Endothelial cell of umbilical vein (primary cell): ENCODE data around the gene GJC3.

Experiments
- CTCF ChIP-seq, 2 donors: IDR thresholded peaks; 1 replicate in 1 of 2; 2 replicates in 1 of 2; pipeline ENCODE4 v1.5.1; 2011; ENCODE audit warnings: low read length in 2 of 2, mild to moderate bottlenecking in 2 of 2, moderate library complexity in 2 of 2, control low read depth in 1 of 2, inconsistent platforms in 1 of 2, low read depth in 1 of 2; ENCODE audit not compliant: insufficient read depth in 1 of 2; ENCODE audit errors: extremely low read depth in 1 of 2
- EZH2 ChIP-seq: IDR thresholded peaks from 2 replicates; pipeline ENCODE4 v1.6.1; 2012; ENCODE audit warnings: borderline replicate concordance, low read depth, mild to moderate bottlenecking, moderate library complexity, low read length, inconsistent platforms; ENCODE audit not compliant: severe bottlenecking
- FOS ChIP-seq: IDR thresholded peaks from 2 replicates; pipeline ENCODE4 v1.6.1; 2011; ENCODE audit warnings: mild to moderate bottlenecking, low read length, moderate library complexity, borderline replicate concordance; ENCODE audit not compliant: insufficient read depth
- GATA2 ChIP-seq: IDR thresholded peaks from 2 replicates; pipeline ENCODE4 v1.7.0; 2011; ENCODE audit warnings: low read depth, mild to moderate bottlenecking, moderate library complexity, mixed read lengths, low read length; ENCODE audit not compliant: insufficient read length, insufficient read depth
- JUN ChIP-seq: IDR thresholded peaks from 2 replicates; pipeline ENCODE4 v1.6.1; 2011; ENCODE audit warnings: borderline replicate concordance, low read depth; ENCODE audit not compliant: insufficient read length, insufficient read depth
- MAX ChIP-seq: IDR thresholded peaks from 2 replicates; pipeline ENCODE4 v1.6.1; 2011; ENCODE audit not compliant: insufficient read depth, insufficient read length
- MYC ChIP-seq: IDR thresholded peaks from one replicate; pipeline ENCODE4 v1.6.1; 2011; ENCODE audit warnings: mild to moderate bottlenecking, low read depth, low read length
- POLR2A ChIP-seq: IDR thresholded peaks from 2 replicates; pipeline ENCODE4 v1.6.1; 2012; ENCODE audit warnings: low read depth, mild to moderate bottlenecking, control low read depth, low read length
- POLR2AphosphoS5 ChIP-seq: IDR thresholded peaks from 2 replicates; pipeline ENCODE4 v1.6.1; 2012; ENCODE audit warnings: low read depth, mild to moderate bottlenecking, control low read depth, low read length, moderate library complexity; ENCODE audit not compliant: insufficient read depth

DNA sequence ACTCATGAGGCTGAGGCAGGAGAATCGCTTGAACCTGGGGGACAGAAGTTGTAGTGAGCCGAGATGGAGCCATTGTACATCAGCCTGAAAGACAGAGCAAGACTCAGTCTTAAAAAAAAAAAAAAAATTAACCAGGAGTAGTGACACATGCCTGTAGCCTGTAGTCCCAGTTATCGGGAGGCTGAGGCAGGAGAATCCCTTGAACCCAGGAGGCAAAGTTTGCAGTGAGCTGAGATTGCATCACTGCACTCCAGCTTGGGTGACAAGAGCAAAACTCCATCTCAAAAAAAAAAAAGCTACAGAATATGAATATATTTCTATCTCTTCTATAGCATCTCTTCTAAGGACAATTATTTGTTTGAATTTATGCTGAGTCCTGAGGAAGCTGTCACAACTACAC lies 39.9 kb upstream of the GJC3 start:
- TF ChIP-seq POLR2A (no peak), CTCF (IDR thresholded peaks at IDR 0.05; ENCODE audit: extremely low read depth in 1 of 2, insufficient read depth in 1 of 2, low read depth in 1 of 2, low read length in 2 of 2) (no peak), EZH2 (no peak), POLR2AphosphoS5 (no peak), JUN (no peak), MAX (no peak), MYC (no peak), FOS (no peak), GATA2 (no peak)
